GM21825 (cell line): ENCODE measurements around the gene ZNF281.

Experiments used
- ATAC-seq: cut with Tn5 transposase; IDR thresholded peaks from one replicate; pipeline ENCODE4 v1.9.1; 2021; ENCODE audit warnings: mild to moderate bottlenecking, moderate library complexity; ENCODE audit not compliant: unreplicated experiment

ZNF281 gene

DNA sequence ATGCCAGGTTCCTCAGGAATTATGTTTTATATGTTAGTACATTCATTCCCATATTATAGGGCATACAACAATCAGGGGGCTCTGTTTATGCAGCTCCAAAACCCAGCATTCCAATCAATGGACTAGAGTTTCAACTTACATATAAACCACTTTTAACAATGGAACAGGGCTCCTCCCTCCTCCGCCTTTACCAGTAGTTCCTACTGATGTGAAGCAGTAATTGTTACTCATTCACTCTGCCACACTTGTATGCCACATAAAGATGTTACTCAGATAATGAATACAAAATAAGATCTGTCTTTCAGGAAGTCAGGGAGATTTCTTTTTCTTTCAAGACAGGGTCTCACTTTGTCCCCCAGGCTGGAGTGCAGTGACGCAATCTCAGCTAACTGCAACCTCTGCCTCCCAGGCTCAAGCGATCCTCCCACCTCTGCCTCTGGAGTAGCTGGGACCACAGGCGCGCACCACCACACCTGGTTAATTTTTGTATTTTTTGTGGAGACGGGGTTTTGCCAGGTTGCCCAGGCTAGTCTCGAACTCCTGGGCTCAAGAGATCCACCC is 17.1 kb downstream of the ZNF281 start:
- no peak for ATAC-seq

DNA sequence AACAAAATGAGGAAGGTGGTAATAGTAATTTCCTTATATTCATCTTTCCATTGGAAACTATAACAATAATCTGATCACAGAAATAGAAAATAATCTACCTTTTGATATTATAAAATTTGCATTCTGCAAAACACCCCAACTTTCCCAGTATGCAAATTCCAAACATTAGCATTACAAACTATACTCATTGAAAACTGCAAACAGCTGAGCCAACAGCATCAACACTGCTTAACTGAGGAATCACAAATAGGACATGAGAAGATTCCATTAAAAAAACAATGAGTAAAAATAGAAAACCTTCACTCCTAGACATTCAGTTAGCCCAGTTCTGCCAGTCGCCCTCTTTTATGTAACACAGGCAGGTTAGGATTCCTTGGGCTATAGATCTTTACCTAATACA is 18.1 kb downstream of the ZNF281 start:
- ATAC-seq: no peak

DNA sequence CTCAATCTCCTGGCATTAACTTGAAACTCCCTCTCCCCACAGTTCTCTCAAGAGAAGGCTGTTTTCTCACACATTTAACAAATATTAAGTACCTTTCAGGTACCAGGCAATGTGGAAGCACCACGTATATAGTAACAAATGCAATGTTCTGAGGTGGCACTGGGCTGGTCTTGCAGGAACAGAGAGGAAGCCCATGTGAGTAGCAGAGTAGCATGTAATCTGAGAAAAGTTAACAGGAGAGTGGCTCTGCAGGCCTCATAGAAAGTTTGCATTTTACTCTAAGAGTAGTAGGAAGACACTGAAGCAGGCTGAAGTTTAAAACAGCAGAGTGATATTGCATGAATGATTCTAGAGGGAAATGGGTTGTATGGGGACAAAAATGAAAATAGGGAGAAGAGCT is 21.0 kb downstream of the ZNF281 start:
- ATAC-seq: no peak

DNA sequence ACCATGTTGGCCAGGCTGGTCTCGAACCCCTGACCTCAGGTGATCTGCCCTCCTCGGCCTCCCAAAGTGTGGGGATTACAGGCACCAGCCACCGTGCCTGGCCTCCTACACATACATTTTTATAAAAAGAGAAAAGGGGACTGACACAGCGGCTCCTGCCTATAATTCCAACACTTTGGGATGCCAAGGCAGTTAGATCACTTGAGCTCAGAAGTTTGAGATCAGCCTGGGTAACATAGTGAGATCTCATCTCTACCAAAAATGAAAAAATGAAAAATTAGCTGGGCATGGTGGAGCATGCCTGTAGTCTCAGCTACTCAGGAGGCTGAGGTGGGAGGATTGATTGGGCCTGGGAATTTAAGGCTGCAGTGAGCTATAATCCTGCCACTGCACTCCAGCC is 23.4 kb downstream of the ZNF281 start:
- no peak for ATAC-seq

DNA sequence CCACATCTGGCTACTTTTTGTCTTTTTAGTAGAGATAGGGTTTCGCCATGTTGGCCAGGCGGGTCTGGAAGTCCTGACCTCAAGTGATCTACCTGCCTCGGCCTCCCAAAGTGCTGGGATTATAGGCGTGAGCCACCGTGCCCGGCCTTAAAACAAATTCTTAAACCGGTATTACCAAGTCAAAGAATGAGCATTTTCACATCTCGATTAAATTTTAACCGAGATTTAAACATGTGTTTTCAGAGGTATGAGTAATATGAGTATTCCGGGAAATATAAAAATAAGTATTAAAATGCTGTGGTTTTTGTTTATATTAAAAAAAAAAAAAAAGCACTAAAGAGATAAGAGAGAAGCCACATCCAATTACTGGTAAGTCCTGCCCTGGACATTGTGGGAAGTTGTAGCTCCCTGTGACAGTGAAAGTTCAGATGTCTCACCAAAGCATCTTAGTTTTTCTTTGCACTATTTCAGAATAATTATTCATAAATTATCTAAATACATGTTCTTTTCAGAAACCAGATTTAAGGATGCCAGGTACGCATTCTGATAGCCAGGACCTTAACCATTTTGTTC is 24.9 kb downstream of the ZNF281 start:
- ATAC-seq: peak; percentile 43

DNA sequence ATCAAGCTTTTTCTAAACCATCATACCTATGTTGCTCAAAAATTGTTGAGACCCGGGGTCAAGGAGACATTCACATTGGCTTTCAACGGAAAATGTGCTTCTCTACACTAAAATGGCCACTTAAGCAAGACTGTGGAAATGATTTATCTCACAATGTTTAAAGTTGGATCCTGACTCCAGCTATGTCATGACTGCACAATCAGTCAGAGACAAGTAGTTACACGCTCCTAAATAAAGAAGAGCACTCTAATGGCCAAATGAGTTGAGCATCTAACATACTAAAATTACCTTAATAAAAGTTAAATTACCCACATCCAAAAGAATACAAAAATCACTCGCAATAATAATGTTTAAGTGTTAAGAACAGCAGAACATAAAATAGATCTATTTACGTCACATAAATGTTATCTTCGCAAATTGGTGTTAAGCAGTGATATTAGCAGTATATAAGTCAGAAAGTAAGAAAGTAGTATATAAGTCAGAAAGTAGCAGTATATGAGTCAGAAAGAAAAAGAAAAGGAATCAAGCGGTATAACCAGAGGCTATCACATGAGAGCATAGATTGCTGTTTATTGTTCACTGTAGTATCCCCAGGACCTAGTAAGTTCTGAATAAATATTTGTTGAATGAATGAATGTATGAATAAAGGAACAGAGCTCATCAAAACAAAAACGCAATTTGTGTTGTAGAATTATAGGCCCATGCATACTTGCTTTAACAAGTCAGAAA is 28.4 kb downstream of the ZNF281 start:
- ATAC-seq: no peak

DNA sequence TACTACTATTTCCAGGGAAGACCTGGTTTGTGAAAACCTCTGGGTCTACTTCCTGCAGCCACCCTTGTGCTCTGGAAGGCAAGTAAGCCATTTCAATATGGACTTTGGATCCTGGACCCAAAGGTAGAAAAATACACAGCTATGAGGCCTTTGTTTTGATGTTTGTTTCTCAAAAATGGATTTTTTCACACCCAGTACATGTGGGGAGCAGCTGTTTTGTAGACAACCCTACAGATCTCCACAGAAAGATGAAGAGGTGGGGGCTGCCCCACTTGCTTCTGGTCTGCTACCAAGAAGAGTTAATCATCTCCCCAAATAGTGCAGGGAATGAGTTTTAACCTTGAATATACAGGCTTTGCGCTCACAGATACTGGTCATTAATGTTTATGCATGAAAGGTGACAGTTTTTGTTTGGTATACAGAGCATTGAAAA is 29.2 kb downstream of the ZNF281 start:
- ATAC-seq: peak; percentile 80

DNA sequence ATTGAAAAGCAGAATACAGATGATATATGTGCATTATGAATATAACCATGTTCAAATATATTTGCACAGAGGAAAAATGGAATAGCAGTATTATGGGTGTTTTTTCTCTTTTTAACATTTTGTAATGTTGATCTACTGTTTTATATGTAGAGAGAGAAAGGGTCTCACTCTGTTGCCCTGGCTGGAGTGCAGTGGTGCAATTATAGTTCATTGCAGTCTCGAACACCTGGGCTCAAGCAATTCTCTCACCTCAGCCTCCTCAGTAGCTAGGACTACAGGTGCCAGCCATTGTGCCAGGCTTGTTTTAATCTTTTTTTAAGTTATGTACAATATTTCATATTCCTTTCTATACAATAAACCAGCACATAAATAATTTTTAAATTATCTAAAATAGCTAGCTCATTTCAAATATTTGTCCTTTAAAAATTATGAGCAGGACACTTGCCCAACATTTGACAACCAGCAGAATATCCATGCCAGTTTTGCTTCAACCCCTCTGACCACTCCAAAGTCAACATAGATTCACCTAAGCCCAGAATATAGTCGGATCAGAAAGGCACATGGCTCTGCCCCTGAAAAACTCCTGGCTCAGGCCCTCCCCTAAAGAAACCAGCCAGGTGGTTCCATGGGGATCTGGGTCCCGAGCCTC is 29.8 kb downstream of the ZNF281 start:
- ATAC-seq: no peak

DNA sequence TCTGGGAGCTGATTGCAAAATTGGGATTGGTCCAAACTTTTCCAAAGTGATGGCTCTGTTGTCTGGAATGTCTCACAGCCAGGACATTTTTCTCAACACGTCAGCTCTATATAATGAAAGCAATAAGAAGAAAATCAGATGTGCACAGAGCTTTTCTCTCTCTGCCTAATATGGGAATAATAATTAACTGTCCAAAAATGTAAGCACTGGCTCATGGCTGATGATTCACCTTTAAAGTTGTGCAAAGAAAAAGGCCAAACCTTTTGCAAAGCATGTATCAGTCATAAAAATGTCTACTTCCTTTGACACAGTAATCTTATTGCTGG is 30.4 kb downstream of the ZNF281 start:
- no peak for ATAC-seq

DNA sequence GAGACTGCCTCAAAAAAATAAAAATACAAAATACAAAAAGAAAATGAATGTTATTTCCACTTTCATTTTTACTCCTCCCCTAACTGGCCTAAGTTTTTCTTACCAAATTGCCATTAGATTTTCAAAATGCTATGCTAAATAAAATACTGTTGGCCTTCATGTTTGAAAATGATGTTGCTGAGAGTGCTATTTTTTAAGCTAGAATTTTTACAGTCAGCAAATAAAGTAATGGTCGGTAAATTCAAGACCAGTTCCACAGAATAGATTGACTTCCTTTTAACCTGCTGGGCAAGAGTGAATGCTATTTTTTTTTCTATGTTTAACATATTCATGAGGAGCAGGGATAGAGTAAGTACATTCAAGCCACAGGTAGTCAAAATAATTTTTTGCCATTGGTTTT is 31.7 kb downstream of the ZNF281 start:
- ATAC-seq: no peak

DNA sequence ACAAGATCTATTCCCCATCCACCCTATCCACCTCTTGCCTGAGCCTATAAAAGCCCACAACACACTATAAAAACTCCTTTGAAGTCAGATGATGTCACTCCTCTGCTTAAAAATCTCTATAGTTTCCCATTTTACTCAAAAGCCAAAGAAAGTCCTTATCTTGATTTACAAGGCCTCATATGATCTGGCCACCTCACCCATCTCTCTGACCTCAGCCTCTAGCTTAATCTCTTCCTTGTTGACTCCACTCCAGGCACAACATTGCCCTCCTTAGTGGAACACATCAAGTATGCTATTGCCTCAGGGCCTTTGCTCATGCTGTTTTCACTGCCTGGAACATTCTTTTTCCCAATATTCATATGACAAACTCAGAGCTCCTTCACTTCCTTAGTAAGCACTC is 33.3 kb downstream of the ZNF281 start:
- ATAC-seq: no peak

DNA sequence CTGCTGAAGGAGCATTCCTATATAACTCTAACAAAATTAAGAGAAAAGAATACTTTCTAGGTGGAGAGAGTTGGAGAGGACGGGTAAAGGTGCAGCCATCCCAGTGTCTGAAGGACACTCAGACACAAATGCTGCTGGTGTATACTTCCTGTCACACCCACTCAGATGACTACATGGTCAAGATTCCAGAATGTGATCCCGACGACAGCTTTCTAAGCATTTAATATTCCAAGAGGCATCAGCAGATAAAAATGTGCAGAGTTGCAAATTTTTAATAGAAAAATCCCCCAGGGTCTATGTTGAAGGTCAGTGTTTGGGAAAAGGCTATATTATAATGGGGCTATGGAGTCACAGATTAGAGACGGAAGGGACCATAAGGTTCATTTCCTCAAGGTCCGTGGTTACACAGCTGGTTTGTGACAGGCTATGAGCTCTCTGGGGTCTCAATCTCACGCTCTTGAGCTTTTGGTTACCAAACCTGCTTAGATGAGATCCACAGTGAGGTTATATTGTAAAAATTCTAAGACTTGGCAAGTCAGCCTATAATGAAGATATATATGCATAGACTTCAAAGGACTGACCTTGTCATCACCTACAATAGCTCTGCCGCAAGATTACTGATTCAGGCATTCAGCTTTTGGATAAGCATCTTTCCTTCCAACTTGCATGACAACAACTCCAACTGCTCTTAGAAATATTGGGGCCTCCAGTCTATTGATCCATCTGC is 35.1 kb downstream of the ZNF281 start:
- ATAC-seq: no peak

DNA sequence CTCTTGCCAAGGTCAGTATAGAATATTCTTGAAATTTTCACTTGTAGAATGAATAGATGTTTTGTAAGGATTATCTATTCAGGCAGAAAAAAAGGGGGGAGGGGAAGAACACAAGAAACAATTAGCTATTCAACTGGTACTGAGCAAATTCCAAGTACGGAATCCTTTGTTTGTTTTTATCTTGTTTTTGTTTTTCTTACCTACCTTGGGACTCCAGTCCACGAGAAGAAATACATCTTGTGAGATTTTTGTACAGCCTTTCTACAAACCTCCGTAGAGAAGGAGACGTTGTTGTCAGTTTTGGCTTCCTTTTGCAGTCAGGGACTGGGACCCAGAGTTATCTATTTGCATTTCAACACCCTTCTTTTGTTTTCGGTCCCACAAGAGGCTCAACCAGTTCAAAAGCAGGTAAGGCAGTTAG is 36.0 kb downstream of the ZNF281 start:
- ATAC-seq: no peak

DNA sequence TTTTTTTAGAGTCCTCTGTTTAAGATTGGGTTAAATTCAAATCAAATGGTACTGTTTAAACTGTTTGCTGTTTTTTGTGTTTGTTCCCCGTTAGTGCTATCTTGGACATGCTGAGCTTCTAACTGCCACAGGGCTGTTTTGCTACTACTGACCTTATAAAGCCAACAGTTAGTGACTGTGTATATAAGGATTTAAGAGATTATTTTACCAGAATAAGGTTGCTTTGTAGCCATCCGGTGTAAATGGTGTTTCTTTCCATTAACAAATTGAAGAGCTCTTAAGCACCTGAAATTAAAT is 37.0 kb downstream of the ZNF281 start:
- ATAC-seq: no peak

DNA sequence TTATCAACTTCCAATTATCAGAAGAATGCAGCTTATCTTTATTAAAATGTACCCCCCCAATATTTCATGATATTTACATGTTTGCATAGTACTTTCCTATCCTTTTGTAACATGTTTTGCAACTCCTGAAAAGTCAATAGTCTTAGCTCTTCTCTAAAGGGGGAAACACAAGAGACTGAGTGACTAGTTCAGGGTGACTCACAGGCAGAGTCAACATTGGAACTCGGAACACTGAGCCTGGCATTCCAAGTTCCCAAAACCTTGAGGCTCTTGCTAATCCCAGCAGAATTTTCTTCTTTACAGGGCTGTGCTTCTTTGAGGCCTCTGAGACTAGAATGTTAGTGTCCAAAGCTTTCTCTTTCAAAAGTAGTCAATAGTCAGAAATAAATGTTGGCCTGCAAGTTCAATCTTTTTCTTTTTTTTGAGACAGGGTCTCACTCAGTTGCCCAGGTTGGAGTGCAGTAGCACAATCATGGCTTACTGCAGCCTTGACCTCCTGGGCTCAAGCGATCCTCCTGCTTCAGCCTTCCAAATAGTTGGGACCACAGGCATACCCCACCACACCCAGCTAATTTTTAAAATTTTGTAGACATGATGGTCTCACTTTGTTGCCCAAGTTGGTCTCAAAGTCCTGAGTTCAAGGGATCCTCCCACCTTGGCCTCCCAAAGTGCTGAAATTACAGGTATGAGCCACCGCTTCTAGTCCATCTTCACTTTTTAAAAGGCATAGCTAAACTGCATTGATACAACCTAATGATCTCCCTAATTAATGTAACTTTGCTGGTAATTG is 37.5 kb downstream of the ZNF281 start:
- no peak for ATAC-seq

DNA sequence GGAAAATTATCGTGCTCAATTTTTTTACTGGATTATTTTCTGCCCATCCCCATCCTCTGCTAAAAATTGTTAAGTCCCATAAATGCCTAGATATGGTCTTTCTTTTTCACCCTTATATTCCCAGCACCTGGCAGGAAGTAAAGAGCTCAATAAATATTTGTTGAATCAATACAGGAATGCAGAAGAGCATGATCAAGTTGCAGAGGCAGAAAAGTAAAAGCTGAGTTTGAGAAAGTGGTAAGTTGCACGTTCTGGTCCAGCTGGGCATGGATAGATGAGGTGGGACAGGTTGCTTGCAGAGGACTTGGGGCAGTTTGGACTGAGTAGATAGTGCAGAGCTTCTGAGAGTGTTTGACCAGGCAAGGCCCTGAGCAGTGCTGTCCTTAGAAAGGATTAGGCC is 40.1 kb downstream of the ZNF281 start:
- no peak for ATAC-seq

DNA sequence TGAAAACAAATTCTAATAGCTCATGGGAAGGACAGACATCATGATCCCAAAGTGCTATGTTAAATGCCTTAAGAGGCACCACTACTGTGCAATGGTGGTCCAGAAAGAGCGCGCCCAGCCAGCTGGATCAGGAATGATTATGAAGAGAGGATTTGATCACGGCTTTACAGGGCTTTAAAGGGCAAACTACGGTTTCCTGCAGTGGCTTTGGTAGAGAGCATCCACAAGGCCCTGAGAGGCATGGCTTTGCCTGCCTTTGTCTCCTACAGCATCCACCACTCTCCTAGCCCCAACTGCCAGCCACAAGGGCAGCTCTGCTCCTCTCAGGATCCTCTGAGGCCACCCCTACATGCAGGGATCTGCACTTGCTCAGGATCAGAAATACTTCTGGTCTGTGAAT is 40.7 kb downstream of the ZNF281 start:
- no peak for ATAC-seq

DNA sequence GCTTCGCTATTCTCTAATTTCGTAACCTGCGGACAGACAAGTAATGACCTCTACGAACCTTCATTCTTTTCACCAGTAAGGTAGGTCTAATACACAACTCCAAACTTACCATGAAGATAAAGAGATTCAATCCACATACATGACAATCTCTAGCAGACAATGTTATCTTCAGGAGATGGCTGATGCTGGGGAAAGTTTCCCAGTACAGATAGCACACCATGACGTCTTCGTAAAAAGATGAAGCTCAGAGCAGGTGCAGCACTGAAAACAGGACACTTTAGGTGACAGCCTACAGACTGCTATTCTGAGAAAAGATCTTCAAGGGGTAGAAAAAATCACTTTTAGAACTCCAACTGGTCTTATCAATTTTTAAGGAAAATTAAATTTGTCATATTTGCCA is 41.3 kb downstream of the ZNF281 start:
- no peak for ATAC-seq

DNA sequence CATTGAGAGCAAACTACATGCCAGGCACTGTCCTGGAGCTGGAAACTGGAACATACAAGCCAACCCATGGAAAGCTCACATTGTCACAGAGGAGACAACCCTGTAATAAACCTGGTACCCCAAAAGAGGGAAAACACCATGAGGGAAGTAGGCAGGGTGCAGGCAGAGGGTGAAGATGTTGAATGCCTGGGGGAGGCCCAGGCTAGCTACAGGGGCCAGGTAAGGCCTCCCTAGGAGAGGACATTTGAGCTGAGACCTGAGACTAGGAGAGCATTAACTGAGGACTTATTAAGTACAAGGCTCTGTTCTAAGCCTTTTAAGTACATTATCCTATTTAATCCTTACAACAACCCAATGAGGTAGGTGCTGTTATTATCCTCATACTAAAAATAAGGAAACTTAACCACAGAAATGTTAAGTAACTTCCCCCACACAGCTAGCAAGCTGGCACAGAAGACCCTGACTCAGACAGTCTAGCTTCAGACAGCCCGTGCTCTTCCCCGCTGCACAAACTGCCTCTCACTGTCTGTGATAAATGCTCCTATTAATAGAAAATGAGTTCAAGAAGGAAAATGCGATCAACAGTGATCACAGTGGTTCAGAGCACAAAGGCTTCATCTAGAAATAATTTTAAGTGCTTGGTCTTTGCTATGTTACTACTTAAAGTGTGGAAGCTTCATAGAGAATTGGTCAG is 41.8 kb downstream of the ZNF281 start:
- ATAC-seq: no peak

DNA sequence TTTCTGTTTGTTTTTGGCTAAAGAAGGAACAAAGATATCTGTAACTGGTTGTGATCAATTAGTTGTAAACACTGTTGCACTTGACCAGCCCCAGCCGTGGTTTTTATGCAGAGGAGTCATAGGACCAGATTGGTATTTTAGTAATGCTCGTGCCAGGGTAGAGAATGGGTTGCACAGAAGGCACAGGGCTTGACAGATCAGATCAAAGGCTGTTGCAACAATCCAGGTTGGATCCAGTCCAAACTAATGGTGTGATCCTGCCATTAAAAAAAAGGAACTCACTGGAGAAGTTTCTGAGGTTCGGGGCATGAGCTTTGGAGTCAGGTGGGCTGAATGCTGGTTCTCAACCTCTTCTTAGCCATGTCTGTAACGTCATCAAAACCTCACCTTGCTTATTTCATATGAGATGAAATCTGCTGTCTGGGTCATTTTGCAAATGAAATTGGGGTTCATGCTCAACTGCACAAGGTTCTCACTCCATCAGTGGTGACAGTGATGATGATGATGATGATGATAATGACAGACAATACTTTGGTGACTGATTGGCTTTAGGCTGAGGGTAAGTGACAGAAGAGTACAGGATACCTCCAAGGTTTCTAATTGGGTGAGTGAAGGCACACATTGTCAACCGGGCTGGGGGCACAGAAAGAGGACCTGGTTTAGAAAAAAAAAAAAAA is 43.1 kb downstream of the ZNF281 start:
- no peak for ATAC-seq
